Uterus (tissue), 4 donors: Measurements from ENCODE around the gene MAPT. TPM values are rescaled to one million over a fixed set of nuclear protein-coding genes. Genes with fewer than 3 reads are reported as not detected.

Experiments
- DNase-seq, 2 donors: peaks; one replicate each; pipeline ENCODE4 v3.0.0-alpha.2; 2019 to 2020
- H3K27ac ChIP-seq, 2 donors: fragments of 200-600 bp; sonication (generic); 1 replicate in 1 of 2; 2 replicates in 1 of 2; pipeline ENCODE4 v1.5.1; 2016 to 2018
- H3K27me3 ChIP-seq, 2 donors: fragments of 200-600 bp; sonication (generic); one replicate each; pipeline ENCODE4 v1.5.1; 2018 to 2019; ENCODE audit warnings: control low read depth in 1 of 2
- H3K36me3 ChIP-seq, 2 donors: fragments of 200-600 bp; sonication (generic); one replicate each; pipeline ENCODE4 v1.5.1; 2019; ENCODE audit warnings: control low read depth in 1 of 2
- H3K4me1 ChIP-seq, 2 donors: fragments of 200-600 bp; sonication (generic); one replicate each; pipeline ENCODE4 v1.5.1; 2018 to 2019; ENCODE audit warnings: control low read depth in 1 of 2
- H3K4me3 ChIP-seq, 2 donors: fragments of 200-600 bp; sonication (generic); 1 replicate in 1 of 2; 2 replicates in 1 of 2; pipeline ENCODE4 v1.5.1; 2018 to 2019; ENCODE audit warnings: mild to moderate bottlenecking in 1 of 2
- H3K9me3 ChIP-seq, 2 donors: fragments of 200-600 bp; sonication (generic); one replicate each; pipeline ENCODE4 v1.5.1; 2019; ENCODE audit warnings: control low read depth in 1 of 2
- CTCF ChIP-seq, 4 experiments: fragments of 200-600 bp in 2 of 4; fragments of 450-650 bp in 2 of 4; sonication (generic) in 2 of 4; IDR thresholded peaks; one replicate each; pipeline ENCODE4 v1.5.1; 2016 to 2019; ENCODE audit warnings: antibody characterized with exemption in 4 of 4, mild to moderate bottlenecking in 2 of 4, moderate library complexity in 1 of 4
- POLR2A ChIP-seq, 2 donors: fragments of 450-650 bp; IDR thresholded peaks; one replicate each; pipeline ENCODE4 v1.6.1; 2016; ENCODE audit warnings: antibody characterized with exemption in 2 of 2, mild to moderate bottlenecking in 1 of 2, moderate library complexity in 1 of 2
- intact Hi-C: fragments of 100-400 bp; cut with DNase I; formaldehyde crosslinking; loops from one replicate; pipeline ENCODE4 v1.15.1; 2023; ENCODE audit warnings: low total_unique reads
- total RNA-seq, 4 donors: library from RNA; depleted of rRNA in 3 of 4; stranded (reverse); fragments of >200 nt in 3 of 4; gene quantifications; one replicate each; pipeline versions ENCODE4 v1.1.0 to v1.2.4, GENCODE V29; 2014 to 2023
- donor health status: DM: yes; HTN: yes; CAD: no.

The MAPT gene
- total RNA-seq, 4 donors from 2014 or later: 0.26 to 4.1 (median 1.5) TPM; not detected in 1

GRCh38 chr17:45846646-45847045 lies 47.7 kb upstream of the MAPT start:
- Histone ChIP-seq H3K36me3 (no peaks in the 10 kb centered on the region), H3K9me3 (no peaks in the 10 kb centered on the region), H3K27ac (no peak overlapping the region), H3K27me3 (no peaks in the 10 kb centered on the region), H3K4me3 (no peak overlapping the region), H3K4me1 (no peaks in the 10 kb centered on the region)
- intact Hi-C loops: no loop called here
- TF ChIP-seq CTCF (IDR thresholded peaks at IDR 0.05): no peak
- no peak for TF ChIP-seq POLR2A (IDR thresholded peaks at IDR 0.05)
- no peak for DNase-seq

GRCh38 chr17:45847101-45847500 lies 47.3 kb upstream of the MAPT start:
- intact Hi-C loops: no loop called here
- DNase-seq: no peak

GRCh38 chr17:45847747-45848146 lies 46.6 kb upstream of the MAPT start:
- no peak overlapping the region for H3K4me3 ChIP-seq
- H3K4me1 ChIP-seq: no peaks in the 10 kb centered on the region
- no peaks in the 10 kb centered on the region for H3K36me3 ChIP-seq
- intact Hi-C loops: no loop called here
- H3K27me3 ChIP-seq: no peaks in the 10 kb centered on the region
- TF ChIP-seq CTCF (IDR thresholded peaks at IDR 0.05): no peak
- TF ChIP-seq POLR2A (IDR thresholded peaks at IDR 0.05): no peak
- H3K9me3 ChIP-seq: no peaks in the 10 kb centered on the region
- H3K27ac ChIP-seq: no peak overlapping the region
- DNase-seq: no peak

More at GRCh38 chr17:45847101-45847500, 47.3 kb upstream of the MAPT start:
- no peaks in the 10 kb centered on the region for H3K36me3 ChIP-seq
- H3K27me3 ChIP-seq: no peaks in the 10 kb centered on the region
- no peak overlapping the region for H3K27ac ChIP-seq
- no peak overlapping the region for H3K4me3 ChIP-seq
- TF ChIP-seq POLR2A (IDR thresholded peaks at IDR 0.05) (no peak), CTCF (IDR thresholded peaks at IDR 0.05) (no peak)
- H3K9me3 ChIP-seq: no peaks in the 10 kb centered on the region
- no peaks in the 10 kb centered on the region for H3K4me1 ChIP-seq

- no peaks in the 10 kb centered on the region for H3K4me1 ChIP-seq
- no peaks in the 10 kb centered on the region for H3K27me3 ChIP-seq
- DNase-seq: no peak
- H3K9me3 ChIP-seq: no peaks in the 10 kb centered on the region
- TF ChIP-seq POLR2A (IDR thresholded peaks at IDR 0.05) (no peak), CTCF (IDR thresholded peaks at IDR 0.05) (no peak)
- no peak overlapping the region for H3K27ac ChIP-seq
- intact Hi-C loops: no loop called here
- H3K4me3 ChIP-seq: no peak overlapping the region
- no peaks in the 10 kb centered on the region for H3K36me3 ChIP-seq
These were observed 45.9 kb upstream of the MAPT start for GRCh38 chr17:45848405-45848804.

- Histone ChIP-seq H3K4me3 (no peak overlapping the region), H3K4me1 (no peaks in the 10 kb centered on the region), H3K36me3 (no peaks in the 10 kb centered on the region), H3K27ac (no peak overlapping the region), H3K27me3 (no peaks in the 10 kb centered on the region), H3K9me3 (no peaks in the 10 kb centered on the region)
- TF ChIP-seq POLR2A (IDR thresholded peaks at IDR 0.05): no peak
- no peak for TF ChIP-seq CTCF (IDR thresholded peaks at IDR 0.05)
- no peak for DNase-seq
- intact Hi-C loops: no loop called here
These were observed 45.4 kb upstream of the MAPT start for GRCh38 chr17:45848868-45849535.
